ENCODE results near the gene PTPRM.

Gene PTPRM

GRCh38 chr18:7677424-7677823, 110.3 kb downstream of the PTPRM start:
- DNase-seq: no peak

GRCh38 chr18:7678389-7678788, 111.3 kb downstream of the PTPRM start:
- DNase-seq: no peak

GRCh38 chr18:7678801-7679200, 111.7 kb downstream of the PTPRM start:
- DNase-seq: no peak

- DNase-seq: no peak
Measured at GRCh38 chr18:7681298-7681697, 114.2 kb downstream of the PTPRM start.

- no peak for DNase-seq
Measured at GRCh38 chr18:7682321-7682720, 115.2 kb downstream of the PTPRM start.

- DNase-seq: no peak
Measured at GRCh38 chr18:7683753-7684152, 116.6 kb downstream of the PTPRM start.

- DNase-seq: no peak
Measured at GRCh38 chr18:7684357-7684756, 117.2 kb downstream of the PTPRM start.

GRCh38 chr18:7684966-7685365, 117.8 kb downstream of the PTPRM start:
- DNase-seq: no peak

- no peak for DNase-seq
Measured at GRCh38 chr18:7686278-7686677, 119.2 kb downstream of the PTPRM start.

- DNase-seq: no peak
Measured at GRCh38 chr18:7688580-7688979, 121.5 kb downstream of the PTPRM start.

- DNase-seq: no peak
Measured at GRCh38 chr18:7691206-7691605, 124.1 kb downstream of the PTPRM start.

- DNase-seq: no peak
Measured at GRCh38 chr18:7696780-7697179, 129.7 kb downstream of the PTPRM start.

GRCh38 chr18:7697306-7697705, 130.2 kb downstream of the PTPRM start:
- no peak for DNase-seq

GRCh38 chr18:7711495-7711894, 144.4 kb downstream of the PTPRM start:
- DNase-seq: no peak

GRCh38 chr18:7720395-7720794, 153.3 kb downstream of the PTPRM start:
- DNase-seq: no peak

GRCh38 chr18:7721532-7721931, 154.4 kb downstream of the PTPRM start:
- DNase-seq: no peak

- no peak for DNase-seq
Measured at GRCh38 chr18:7722955-7723354, 155.8 kb downstream of the PTPRM start.

- DNase-seq: no peak
Measured at GRCh38 chr18:7723558-7723957, 156.4 kb downstream of the PTPRM start.

- DNase-seq: no peak
Measured at GRCh38 chr18:7725473-7725872, 158.4 kb downstream of the PTPRM start.

GRCh38 chr18:7725897-7726296, 158.8 kb downstream of the PTPRM start:
- DNase-seq: no peak

GRCh38 chr18:7726522-7726921, 159.4 kb downstream of the PTPRM start:
- no peak for DNase-seq

GRCh38 chr18:7727361-7728076, 160.4 kb downstream of the PTPRM start:
- DNase-seq: no peak

GRCh38 chr18:7728297-7728696, 161.2 kb downstream of the PTPRM start:
- DNase-seq: no peak

GRCh38 chr18:7729868-7730267, 162.8 kb downstream of the PTPRM start:
- no peak for DNase-seq

GRCh38 chr18:7730682-7731081, 163.6 kb downstream of the PTPRM start:
- no peak for DNase-seq

All from activated CD4-positive, CD25-positive, alpha-beta regulatory T cell treated with anti-CD3 and anti-CD28 coated beads, Interleukin-2, amount 50 U/mL, for 72 hours (primary cell).